ENCODE data around the gene COIL.

- TF ChIP-seq JUN (IDR thresholded peaks at IDR 0.05; ENCODE audit: borderline replicate concordance, insufficient read depth, insufficient read length, low read depth) (no peak), MYC (IDR thresholded peaks at IDR 0.05; ENCODE audit: low read depth, low read length) (no peak), EZH2 (IDR thresholded peaks at IDR 0.05; ENCODE audit: borderline replicate concordance, low read depth, low read length, severe bottlenecking) (no peak), POLR2A (IDR thresholded peaks at IDR 0.05; ENCODE audit: low read depth, low read length) (no peak), CTCF (IDR thresholded peaks at IDR 0.05; ENCODE audit: extremely low read depth in 1 of 2, insufficient read depth in 1 of 2, low read depth in 1 of 2, low read length in 2 of 2) (no peak), GATA2 (IDR thresholded peaks at IDR 0.05; ENCODE audit: insufficient read depth, insufficient read length, low read depth, low read length) (no peak), POLR2AphosphoS5 (IDR thresholded peaks at IDR 0.05; ENCODE audit: insufficient read depth, low read depth, low read length) (no peak)
- TF ChIP-seq, protein P1, sequence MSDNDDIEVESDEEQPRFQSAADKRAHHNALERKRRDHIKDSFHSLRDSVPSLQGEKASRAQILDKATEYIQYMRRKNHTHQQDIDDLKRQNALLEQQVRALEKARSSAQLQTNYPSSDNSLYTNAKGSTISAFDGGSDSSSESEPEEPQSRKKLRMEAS (IDR thresholded peaks at IDR 0.05; ENCODE audit: insufficient read depth, insufficient read length) = no peak
Measured at GRCh38 chr17:56943505-56944125, 17.2 kb downstream of the COIL start.
